ENCODE data around the gene ST3GAL3.

ST3GAL3 gene

GRCh38 chr1:43958351-43959255 lies 251.3 kb downstream of the ST3GAL3 start:
- DNase-seq (ENCODE audit: low read depth in 4 of 4, low spot score in 1 of 4), result no peak

- no peak for DNase-seq (ENCODE audit: low read depth in 4 of 4, low spot score in 1 of 4)
Measured at GRCh38 chr1:43960798-43961197, 253.5 kb downstream of the ST3GAL3 start.

GRCh38 chr1:43961692-43962091 lies 254.4 kb downstream of the ST3GAL3 start:
- no peak for DNase-seq (ENCODE audit: low read depth in 4 of 4, low spot score in 1 of 4)

GRCh38 chr1:43962324-43962723 lies 255.0 kb downstream of the ST3GAL3 start:
- DNase-seq (ENCODE audit: low read depth in 4 of 4, low spot score in 1 of 4), result no peak

GRCh38 chr1:43963006-43963405 lies 255.7 kb downstream of the ST3GAL3 start:
- DNase-seq (ENCODE audit: low read depth in 4 of 4, low spot score in 1 of 4), result no peak

GRCh38 chr1:43963890-43964289 lies 256.6 kb downstream of the ST3GAL3 start:
- DNase-seq (ENCODE audit: low read depth in 4 of 4, low spot score in 1 of 4), result no peak

- DNase-seq (ENCODE audit: low read depth in 4 of 4, low spot score in 1 of 4), result no peak
Measured at GRCh38 chr1:43965316-43965715, 258.0 kb downstream of the ST3GAL3 start.

- no peak for DNase-seq (ENCODE audit: low read depth in 4 of 4, low spot score in 1 of 4)
Measured at GRCh38 chr1:43968348-43968948, 261.1 kb downstream of the ST3GAL3 start.

GRCh38 chr1:43969416-43969745 lies 262.0 kb downstream of the ST3GAL3 start:
- no peak for DNase-seq (ENCODE audit: low read depth in 4 of 4, low spot score in 1 of 4)

- DNase-seq (ENCODE audit: low read depth in 4 of 4, low spot score in 1 of 4), result peak; percentile 84 to 98 (median 94)
Measured at GRCh38 chr1:43969746-43970466, 262.6 kb downstream of the ST3GAL3 start, which contains the start of gene DPH2. DPH2 (plus strand) TSS chr1:43970010; CDS start chr1:43970176, 166 bp downstream.

GRCh38 chr1:43970502-43970901 lies 263.2 kb downstream of the ST3GAL3 start:
- DNase-seq (ENCODE audit: low read depth in 4 of 4, low spot score in 1 of 4), result no peak

GRCh38 chr1:43970911-43971310 lies 263.6 kb downstream of the ST3GAL3 start:
- DNase-seq (ENCODE audit: low read depth in 4 of 4, low spot score in 1 of 4), result no peak

GRCh38 chr1:43971336-43971980 lies 264.1 kb downstream of the ST3GAL3 start:
- DNase-seq (ENCODE audit: low read depth in 4 of 4, low spot score in 1 of 4), result no peak

- no peak for DNase-seq (ENCODE audit: low read depth in 4 of 4, low spot score in 1 of 4)
Measured at GRCh38 chr1:43973981-43974442, 266.7 kb downstream of the ST3GAL3 start.

- DNase-seq (ENCODE audit: low read depth in 4 of 4, low spot score in 1 of 4), result peak; percentile 92 to 96 (median 94)
Measured at GRCh38 chr1:43974443-43975248, 267.3 kb downstream of the ST3GAL3 start, which contains the start of gene ATP6V0B. ATP6V0B (plus strand) TSS chr1:43974960; CDS start chr1:43975041, 81 bp downstream.

GRCh38 chr1:43975249-43975961 lies 268.1 kb downstream of the ST3GAL3 start:
- no peak for DNase-seq (ENCODE audit: low read depth in 4 of 4, low spot score in 1 of 4)

- no peak for DNase-seq (ENCODE audit: low read depth in 4 of 4, low spot score in 1 of 4)
Measured at GRCh38 chr1:43976045-43976444, 268.7 kb downstream of the ST3GAL3 start.

- DNase-seq (ENCODE audit: low read depth in 4 of 4, low spot score in 1 of 4), result no peak
Measured at GRCh38 chr1:43976890-43977289, 269.6 kb downstream of the ST3GAL3 start.

- no peak for DNase-seq (ENCODE audit: low read depth in 4 of 4, low spot score in 1 of 4)
Measured at GRCh38 chr1:43977376-43978263, 270.3 kb downstream of the ST3GAL3 start.

Measured in stimulated activated CD4-positive, alpha-beta T cell treated with anti-CD3 and anti-CD28 coated beads, Interleukin-1b, Interleukin-23, amount 100 ng/mL, for 24 hours (primary cell).